Body of pancreas (tissue), 4 donors: ENCODE measurements around the gene LPXN. TPM values are rescaled to one million over a fixed set of nuclear protein-coding genes. Genes with fewer than 3 reads are reported as not detected.

Experiments used
- ATAC-seq: fragments of 150-250 bp; one replicate; pipeline ENCODE4 v1.9.1; 2016
- DNase-seq, 4 donors: peaks; one replicate each; pipeline ENCODE4 v3.0.0-alpha.2; 2019
- H3K27ac ChIP-seq, 4 donors: fragments of 200-600 bp; sonication (generic); 1 replicate in 3 of 4; 2 replicates in 1 of 4; pipeline versions ENCODE4 v1.5.1 to v1.6.1; 2016 to 2019; ENCODE audit warnings: mild to moderate bottlenecking in 1 of 4, mixed read lengths in 1 of 4, moderate library complexity in 1 of 4
- H3K27me3 ChIP-seq, 2 donors: fragments of 200-600 bp; sonication (generic); one replicate each; pipeline ENCODE4 v1.6.0; 2016; ENCODE audit warnings: mild to moderate bottlenecking in 1 of 2
- H3K36me3 ChIP-seq, 2 donors: fragments of 200-600 bp; sonication (generic); replicated peaks in 1 of 2; 2 replicates each; pipeline ENCODE4 v1.5.1; 2016; ENCODE audit warnings: low read depth in 2 of 2; ENCODE audit not compliant: insufficient read depth in 1 of 2
- H3K4me1 ChIP-seq: fragments of 200-600 bp; sonication (generic); one replicate; pipeline ENCODE4 v1.6.0; 2016
- H3K4me3 ChIP-seq, 2 donors: fragments of 200-600 bp; sonication (generic); 1 replicate in 1 of 2; 2 replicates in 1 of 2; pipeline ENCODE4 v1.5.1; 2016 to 2019
- H3K9me3 ChIP-seq, 3 donors: fragments of 200-600 bp; sonication (generic); 1 replicate in 2 of 3; 2 replicates in 1 of 3; pipeline ENCODE4 v1.5.1; 2016
- CTCF ChIP-seq, 7 experiments: fragments of 450-650 bp in 4 of 7; fragments of 200-600 bp in 3 of 7; sonication (generic) in 3 of 7; IDR thresholded peaks; one replicate each; pipeline ENCODE4 v1.5.1; 2016 to 2019; ENCODE audit warnings: antibody characterized with exemption in 7 of 7
- POLR2A ChIP-seq, 3 donors: fragments of 450-650 bp; IDR thresholded peaks; one replicate each; pipeline ENCODE4 v1.6.1; 2016; ENCODE audit warnings: antibody characterized with exemption in 3 of 3, mild to moderate bottlenecking in 2 of 3
- WGBS, 2 donors: methylation state at CpG; one replicate each; pipeline ENCODE4 v1.1.5; 2017; 5-methylcytosine and 5-hydroxymethylcytosine counted together
- intact Hi-C: fragments of 100-400 bp; cut with DNase I; formaldehyde crosslinking; loops from one replicate; pipeline ENCODE4 v1.15.1; 2023
- total RNA-seq, 2 donors: library from RNA; depleted of rRNA; stranded (reverse); fragments of >200 nt; gene quantifications; one replicate each; pipeline ENCODE4 v1.1.0, GENCODE V29; 2016

The LPXN gene
- total RNA-seq, 2 donors from 2014 or later: 5.7 to 6.3 TPM

DNA sequence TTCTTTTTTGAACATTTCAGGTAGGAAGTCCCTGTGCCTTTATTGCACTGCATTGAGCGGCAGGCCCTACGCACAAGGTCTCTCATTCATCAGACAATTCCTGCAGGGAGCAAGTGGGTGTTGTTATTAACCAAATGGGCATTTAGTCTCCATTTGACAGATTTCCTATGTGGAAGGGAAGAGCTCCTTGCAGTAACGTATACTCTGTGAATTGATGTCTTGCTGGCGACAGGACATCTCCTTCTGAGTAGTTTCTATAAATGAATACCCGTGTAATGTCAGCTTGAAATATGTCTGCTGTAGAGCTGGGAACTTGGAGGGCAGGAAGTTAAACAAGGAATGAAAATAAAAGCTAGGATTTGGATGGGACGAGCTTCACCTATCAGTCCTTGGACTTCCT lies 71.4 kb downstream of the LPXN start:
- Histone ChIP-seq H3K9me3 (no peaks in the 10 kb centered on the region), H3K27me3 (no peaks in the 10 kb centered on the region), H3K36me3 (no peaks in the 10 kb centered on the region), H3K4me3 (no peak overlapping the region), H3K4me1 (no peaks in the 10 kb centered on the region), H3K27ac (no peak overlapping the region)
- intact Hi-C loops: no loop called here
- DNase-seq: no peak
- 79 to 83% methylated on average over 6 of the region's 6 CpGs for WGBS, 2 donors
- no peak for ATAC-seq
- TF ChIP-seq CTCF (IDR thresholded peaks at IDR 0.05) (no peak), POLR2A (IDR thresholded peaks at IDR 0.05) (no peak)

DNA sequence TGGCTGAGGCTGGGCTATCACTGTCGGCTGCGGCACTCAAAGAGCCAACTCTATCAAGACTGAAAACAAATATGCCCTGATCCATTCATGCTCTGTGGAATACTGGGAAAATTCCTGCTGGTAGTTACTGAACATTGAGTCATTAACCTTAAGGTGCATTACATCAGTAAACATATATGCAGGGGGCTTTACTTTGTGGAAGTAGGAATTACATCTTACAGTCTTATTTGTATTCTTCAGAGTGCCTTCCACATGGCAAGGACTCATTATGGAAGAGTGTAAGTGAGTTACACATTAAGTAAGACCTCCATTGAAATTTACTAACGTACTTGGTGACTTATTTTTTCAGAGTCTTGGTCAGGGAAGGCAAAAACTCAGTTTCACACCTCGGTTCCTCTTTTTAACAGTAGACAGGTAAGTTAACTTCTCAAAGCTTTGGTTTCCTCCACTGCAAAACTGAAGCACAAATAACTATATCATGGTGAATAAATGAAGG lies 72.2 kb downstream of the LPXN start:
- ATAC-seq: no peak
- DNase-seq: no peak
- no peak overlapping the region for H3K4me3 ChIP-seq
- no peaks in the 10 kb centered on the region for H3K27me3 ChIP-seq
- no peak for TF ChIP-seq POLR2A (IDR thresholded peaks at IDR 0.05)
- TF ChIP-seq CTCF (IDR thresholded peaks at IDR 0.05): no peak
- intact Hi-C loops: no loop called here
- H3K36me3 ChIP-seq: no peaks in the 10 kb centered on the region
- WGBS, 2 donors: 63 to 69% methylated on average over 4 of the region's 4 CpGs
- H3K4me1 ChIP-seq: no peaks in the 10 kb centered on the region
- no peaks in the 10 kb centered on the region for H3K9me3 ChIP-seq
- H3K27ac ChIP-seq: no peak overlapping the region

- DNase-seq (no peak), ATAC-seq (no peak)
- Histone ChIP-seq H3K36me3 (no peaks in the 10 kb centered on the region), H3K9me3 (no peaks in the 10 kb centered on the region), H3K27ac (no peak overlapping the region), H3K4me3 (no peak overlapping the region), H3K27me3 (no peaks in the 10 kb centered on the region), H3K4me1 (no peaks in the 10 kb centered on the region)
- TF ChIP-seq CTCF (IDR thresholded peaks at IDR 0.05): no peak
- TF ChIP-seq POLR2A (IDR thresholded peaks at IDR 0.05): no peak
- intact Hi-C loops: no loop called here
These were observed 73.7 kb downstream of the LPXN start for GRCh38 chr11:58502004-58502403.

DNA sequence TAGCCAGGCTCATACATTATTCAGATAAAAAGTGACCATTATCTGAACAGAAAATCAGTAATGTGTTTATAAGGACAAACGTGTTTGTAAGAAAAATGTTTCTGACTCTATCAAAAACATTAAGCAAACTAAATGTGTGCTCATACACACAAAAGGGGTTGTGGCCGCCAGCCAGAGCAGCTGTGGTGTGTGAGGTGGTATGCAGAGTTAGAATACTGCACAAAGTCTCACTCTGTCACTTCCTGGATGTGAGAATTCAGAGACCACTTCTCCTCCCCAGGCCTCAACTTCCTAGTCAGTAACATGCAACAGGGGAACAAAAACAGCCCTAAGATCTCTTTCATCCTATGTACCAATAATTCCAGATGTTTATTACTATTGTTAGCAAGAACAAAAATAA lies 77.2 kb downstream of the LPXN start:
- Histone ChIP-seq H3K4me1 (no peaks in the 10 kb centered on the region), H3K9me3 (no peaks in the 10 kb centered on the region), H3K4me3 (no peak overlapping the region), H3K27me3 (no peaks in the 10 kb centered on the region), H3K27ac (no peak overlapping the region), H3K36me3 (no peaks in the 10 kb centered on the region)
- ATAC-seq: no peak
- DNase-seq: peak in 1 of 4 donors; percentile 3
- 31 to 46% methylated on average over 2 of the region's 2 CpGs for WGBS, 2 donors
- intact Hi-C loops: no loop called here
- TF ChIP-seq POLR2A (IDR thresholded peaks at IDR 0.05) (no peak), CTCF (IDR thresholded peaks at IDR 0.05) (no peak)

- H3K4me1 ChIP-seq: no peaks in the 10 kb centered on the region
- H3K27ac ChIP-seq: no peak overlapping the region
- no peak for ATAC-seq
- no peak overlapping the region for H3K4me3 ChIP-seq
- 78 to 82% methylated on average over 2 of the region's 2 CpGs for WGBS, 2 donors
- H3K27me3 ChIP-seq: no peaks in the 10 kb centered on the region
- no peaks in the 10 kb centered on the region for H3K36me3 ChIP-seq
- intact Hi-C loops: no loop called here
- DNase-seq: no peak
- no peaks in the 10 kb centered on the region for H3K9me3 ChIP-seq
- TF ChIP-seq POLR2A (IDR thresholded peaks at IDR 0.05): no peak
- TF ChIP-seq CTCF (IDR thresholded peaks at IDR 0.05): no peak
These were observed 77.7 kb downstream of the LPXN start for GRCh38 chr11:58497951-58498350.
